Measurements from ENCODE around the gene GPAT3.
A peak's percentile ranks its signal among the peaks of the same experiment; 100 is the strongest.
"Not testable (repeated sequence)": the region's sequence is repeated elsewhere in the genome, so short reads cannot be mapped to it uniquely, and the experiment has no call there.

GPAT3 gene

DNA sequence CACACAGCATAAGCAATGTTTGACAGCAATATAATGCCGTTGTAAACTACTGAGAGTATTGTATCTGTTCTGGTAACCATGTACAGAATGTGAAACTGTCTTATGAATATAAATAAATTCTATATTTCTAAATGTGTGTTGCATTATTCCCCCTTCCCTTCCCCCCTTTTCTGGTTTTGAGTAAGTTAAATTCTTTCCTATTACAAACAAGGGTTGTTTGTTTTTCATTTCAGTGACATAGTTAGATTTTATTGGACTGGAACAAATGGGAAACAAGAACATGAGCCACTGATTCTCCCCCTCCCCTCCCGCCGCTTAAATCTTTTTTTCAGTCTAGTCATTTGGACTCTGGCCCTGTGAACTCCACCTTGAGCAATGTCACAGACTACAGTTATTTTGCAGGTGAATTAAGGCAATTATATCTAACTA is 69.8 kb downstream of the GPAT3 start:
- no peak for DNase-seq

DNA sequence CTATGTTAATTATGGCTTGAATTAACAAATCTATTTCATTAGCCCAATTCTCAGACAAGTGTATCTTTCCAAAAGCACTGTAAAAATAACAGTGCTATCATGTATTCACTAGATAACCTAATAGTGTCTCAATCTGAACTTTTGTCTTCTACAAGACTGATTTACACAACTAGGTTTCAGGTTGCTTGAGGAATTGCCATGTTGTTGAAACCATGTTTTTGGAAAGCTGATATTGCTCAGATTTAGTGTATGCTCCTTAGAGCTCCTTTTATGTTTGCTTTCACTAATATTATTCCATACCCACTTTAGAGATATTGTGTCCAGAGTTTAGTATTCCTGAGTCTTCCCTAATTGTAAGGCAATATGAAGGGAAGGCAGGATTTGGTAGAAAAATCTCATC is 70.6 kb downstream of the GPAT3 start:
- no peak for DNase-seq

- DNase-seq, result no peak
Measured at GRCh38 chr4:83606898-83607297, 71.0 kb downstream of the GPAT3 start.

DNA sequence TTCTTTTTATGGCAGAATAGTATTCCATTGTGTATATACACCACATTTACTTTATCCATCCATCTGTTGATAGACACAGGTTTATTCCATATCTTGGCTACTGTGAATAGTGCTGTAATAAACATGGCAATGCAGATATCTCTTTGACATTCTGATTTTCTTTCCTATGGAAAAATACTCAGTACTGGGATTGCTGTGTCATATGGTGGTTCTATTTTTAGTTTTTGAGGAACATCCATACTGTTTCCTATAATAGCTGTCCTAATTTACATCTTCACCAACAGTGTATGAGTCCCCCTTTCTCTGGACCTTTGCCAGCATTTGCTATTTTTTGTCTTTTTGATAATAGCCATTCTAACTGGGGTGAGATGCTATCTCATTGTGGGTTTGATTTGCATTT is 73.5 kb downstream of the GPAT3 start:
- no peak for DNase-seq

- no peak for DNase-seq
Measured at GRCh38 chr4:83610729-83611128, 74.8 kb downstream of the GPAT3 start.

GRCh38 chr4:83613023-83613422 is 77.1 kb downstream of the GPAT3 start:
- DNase-seq, result no peak

DNA sequence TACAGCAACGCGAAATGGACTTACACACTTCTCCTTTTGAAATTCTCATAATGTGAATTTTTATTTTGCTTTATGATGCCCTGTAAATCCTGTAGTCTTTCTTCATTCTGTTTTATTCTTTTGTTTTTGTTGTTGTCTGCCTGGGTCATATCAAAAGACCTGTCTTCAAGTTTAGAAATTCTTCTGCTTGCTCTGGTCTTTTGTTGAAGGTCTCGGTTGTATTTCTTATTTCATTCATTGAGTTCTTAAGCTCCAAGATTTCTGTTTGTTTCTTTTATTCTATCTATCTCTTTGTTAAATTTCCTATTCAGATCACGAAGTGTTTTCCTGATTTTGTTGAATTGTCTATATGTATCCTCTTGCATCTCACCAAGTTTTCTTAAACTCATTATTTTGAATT is 78.1 kb downstream of the GPAT3 start:
- no peak for DNase-seq

GRCh38 chr4:83616252-83616651 is 80.3 kb downstream of the GPAT3 start:
- DNase-seq, result no peak

DNA sequence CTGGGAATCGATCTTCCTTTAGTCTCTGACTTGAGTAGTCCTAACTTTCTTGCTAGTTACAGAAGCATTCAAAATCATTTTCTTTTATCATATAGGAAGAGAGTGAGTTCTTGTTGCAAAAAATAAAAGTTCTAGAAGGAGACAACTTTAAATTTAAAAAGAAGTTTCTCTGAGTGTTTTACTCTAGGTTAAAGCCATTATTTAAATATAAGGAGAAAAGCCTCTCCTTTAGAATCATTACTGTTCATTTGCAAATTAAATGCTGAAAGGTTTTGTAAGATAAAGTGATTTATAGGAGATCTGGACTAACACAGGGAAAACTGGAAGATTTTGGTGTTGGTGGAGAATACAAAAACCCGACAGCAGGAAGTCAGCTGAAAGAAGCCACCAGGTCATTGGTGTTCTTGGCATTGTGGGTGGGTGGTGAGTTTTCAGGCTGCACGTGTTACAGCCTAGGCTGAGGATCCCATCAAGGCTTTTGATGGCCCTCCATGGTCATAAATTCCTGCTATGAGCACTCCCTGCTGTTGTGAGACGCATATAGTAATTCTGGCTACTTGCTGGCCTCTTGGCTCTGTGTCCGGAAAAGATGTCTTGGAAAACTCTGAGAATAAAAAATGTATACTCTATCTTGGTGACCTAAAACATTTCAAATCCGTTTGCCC is 81.6 kb downstream of the GPAT3 start:
- DNase-seq, result no peak

- DNase-seq, result no peak
Measured at GRCh38 chr4:83618431-83618830, 82.5 kb downstream of the GPAT3 start.

- no peak for DNase-seq
Measured at GRCh38 chr4:83618991-83619645, 83.2 kb downstream of the GPAT3 start.

GRCh38 chr4:83622127-83622526 is 86.2 kb downstream of the GPAT3 start:
- DNase-seq, result not testable (repeated sequence)

- no peak for DNase-seq
Measured at GRCh38 chr4:83625821-83626220, 89.9 kb downstream of the GPAT3 start.

DNA sequence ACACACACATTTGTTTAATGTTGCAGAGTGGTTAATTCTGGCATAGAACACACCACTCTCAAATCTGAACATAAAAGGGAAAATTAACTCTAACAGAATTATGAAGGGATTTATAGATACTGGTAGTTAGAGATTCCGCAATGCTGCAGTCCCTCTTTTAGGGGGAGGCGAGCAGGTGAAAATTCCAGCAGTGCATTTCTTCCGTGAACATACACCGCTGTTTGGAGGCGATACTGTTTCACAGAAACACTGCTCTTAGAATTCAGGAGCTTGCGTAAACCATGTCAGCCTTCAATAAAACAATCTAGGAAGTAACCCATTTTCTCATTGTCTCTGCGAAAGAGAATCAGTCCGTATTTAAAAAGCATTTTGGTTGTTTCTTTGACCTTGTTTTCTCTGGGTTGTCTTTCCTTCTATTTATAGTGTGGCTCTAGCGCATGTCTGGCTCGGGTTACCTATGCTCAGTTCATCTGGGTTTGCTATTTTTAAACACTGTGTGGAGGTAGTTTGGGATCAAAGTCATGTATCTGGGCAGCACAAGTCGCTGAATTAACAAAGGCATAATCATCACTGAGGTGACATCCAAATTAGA is 90.4 kb downstream of the GPAT3 start:
- no peak for DNase-seq

GRCh38 chr4:83629945-83630721 is 94.2 kb downstream of the GPAT3 start:
- DNase-seq, result no peak

GRCh38 chr4:83631066-83631465 is 95.2 kb downstream of the GPAT3 start:
- no peak for DNase-seq

- no peak for DNase-seq
Measured at GRCh38 chr4:83636930-83637329, 101.0 kb downstream of the GPAT3 start.

DNA sequence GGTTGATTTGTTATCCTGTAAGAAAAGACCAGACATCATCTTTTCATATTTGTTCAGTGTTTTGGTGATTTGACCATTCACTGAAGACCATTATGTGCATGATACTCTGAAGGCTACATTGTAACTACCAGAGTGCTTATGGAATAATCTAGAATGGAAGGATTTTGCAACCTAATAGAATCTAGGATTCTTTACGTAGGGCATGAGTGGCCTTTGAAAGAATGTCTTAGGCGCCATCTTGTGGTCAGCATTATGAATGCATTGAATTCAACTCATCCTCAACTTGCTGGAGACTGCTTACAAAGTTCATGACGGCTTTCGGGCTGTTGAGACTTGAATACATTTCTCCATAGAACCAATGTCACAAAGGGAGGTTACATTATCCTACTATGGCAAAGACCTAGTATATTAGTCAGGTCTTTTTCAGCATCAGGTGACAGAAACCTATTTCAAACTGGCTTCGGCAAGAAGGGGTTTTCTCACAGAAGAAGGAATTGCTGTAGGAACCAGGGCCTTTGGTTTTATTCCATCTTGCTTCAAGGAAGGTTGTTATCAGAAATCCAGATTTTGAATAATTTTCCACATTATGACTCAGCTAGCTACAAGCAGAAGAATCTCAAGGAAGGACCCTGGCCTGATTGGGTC is 104.1 kb downstream of the GPAT3 start:
- DNase-seq, result peak; percentile 52

GRCh38 chr4:83643036-83643435 is 107.1 kb downstream of the GPAT3 start:
- DNase-seq, result no peak

- no peak for DNase-seq
Measured at GRCh38 chr4:83644677-83645659, 109.1 kb downstream of the GPAT3 start.

DNA sequence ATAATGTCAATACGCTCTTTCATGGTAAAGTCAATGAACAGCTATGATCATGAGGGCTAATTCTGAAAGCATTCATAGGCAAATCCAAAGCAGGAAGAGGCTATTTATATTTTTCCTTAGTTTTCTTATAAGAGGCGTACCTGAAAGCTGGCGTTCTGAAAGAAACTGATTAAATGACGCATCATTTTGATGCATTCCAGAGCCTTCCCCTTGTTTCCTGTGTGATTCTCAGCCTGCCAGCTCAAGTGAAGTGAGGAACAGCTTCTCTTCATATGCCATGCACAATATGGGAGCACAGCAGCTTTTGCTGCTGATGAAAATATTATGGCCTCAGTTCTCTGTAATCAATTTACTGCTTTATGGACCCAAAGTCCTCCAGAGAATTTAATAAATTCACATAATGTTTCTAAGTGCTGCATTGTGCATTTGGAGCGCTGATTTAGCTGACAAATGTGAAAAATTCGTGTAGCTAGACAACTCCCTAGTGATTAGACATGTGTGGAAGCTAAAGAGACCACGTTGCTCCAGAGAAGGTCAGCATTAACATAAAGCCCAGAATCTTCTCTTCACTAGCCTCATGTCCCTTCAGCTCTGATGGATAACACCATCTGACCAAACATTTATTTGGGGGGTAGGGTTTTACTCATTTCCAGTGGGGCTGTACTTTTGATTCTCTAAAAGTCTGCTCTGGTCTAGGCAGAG is 110.8 kb downstream of the GPAT3 start:
- no peak for DNase-seq

Measured in right hindlimb (tissue), 1 donor.